ENCODE data around the gene LRP2BP.

The LRP2BP gene

DNA sequence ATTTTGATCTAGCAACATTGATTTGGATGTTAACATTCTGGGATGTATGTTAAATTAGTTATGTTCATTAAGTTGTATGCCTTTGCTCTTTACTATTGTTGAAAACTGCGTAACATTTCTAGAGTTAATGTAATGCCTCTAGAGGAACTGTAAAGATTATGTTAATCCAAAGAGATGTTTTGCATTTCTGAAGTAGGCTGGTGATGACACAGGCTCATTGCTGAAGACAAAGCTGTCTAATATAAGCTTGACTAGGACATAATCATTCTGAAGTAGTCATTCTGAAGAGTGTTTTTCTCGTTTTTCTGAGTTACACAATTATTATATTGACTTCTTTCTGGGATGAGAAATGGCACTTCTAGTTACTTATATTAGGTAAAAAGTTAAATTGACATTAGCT is 72.9 kb downstream of the LRP2BP start (continued):
- TF ChIP-seq TSHZ2 (CRISPR knock-in tag; IDR thresholded peaks at IDR 0.05): no peak
- no peak for TF ChIP-seq ZFP30 (CRISPR knock-in tag; IDR thresholded peaks at IDR 0.05)
- no peak for TF ChIP-seq BACH2 (CRISPR knock-in tag; IDR thresholded peaks at IDR 0.05; ENCODE audit: borderline replicate concordance)
- TF ChIP-seq ISL1 (CRISPR knock-in tag; IDR thresholded peaks at IDR 0.05): no peak
- TF ChIP-seq, protein P1, sequence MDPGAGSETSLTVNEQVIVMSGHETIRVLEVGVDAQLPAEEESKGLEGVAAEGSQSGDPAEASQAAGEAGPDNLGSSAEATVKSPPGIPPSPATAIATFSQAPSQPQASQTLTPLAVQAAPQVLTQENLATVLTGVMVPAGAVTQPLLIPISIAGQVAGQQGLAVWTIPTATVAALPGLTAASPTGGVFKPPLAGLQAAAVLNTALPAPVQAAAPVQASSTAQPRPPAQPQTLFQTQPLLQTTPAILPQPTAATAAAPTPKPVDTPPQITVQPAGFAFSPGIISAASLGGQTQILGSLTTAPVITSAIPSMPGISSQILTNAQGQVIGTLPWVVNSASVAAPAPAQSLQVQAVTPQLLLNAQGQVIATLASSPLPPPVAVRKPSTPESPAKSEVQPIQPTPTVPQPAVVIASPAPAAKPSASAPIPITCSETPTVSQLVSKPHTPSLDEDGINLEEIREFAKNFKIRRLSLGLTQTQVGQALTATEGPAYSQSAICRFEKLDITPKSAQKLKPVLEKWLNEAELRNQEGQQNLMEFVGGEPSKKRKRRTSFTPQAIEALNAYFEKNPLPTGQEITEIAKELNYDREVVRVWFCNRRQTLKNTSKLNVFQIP (CRISPR knock-in tag; IDR thresholded peaks at IDR 0.05; ENCODE audit: borderline replicate concordance, low read depth): no peak
- no peak for TF ChIP-seq ARNTL (CRISPR knock-in tag; IDR thresholded peaks at IDR 0.05; ENCODE audit: borderline replicate concordance, low read depth)

- no peak for TF ChIP-seq ZNF565 (CRISPR knock-in tag; conservative IDR thresholded peaks at IDR 0.05; ENCODE audit: low read depth)
- no peak for TF ChIP-seq ZC3H10 (CRISPR knock-in tag; IDR thresholded peaks at IDR 0.05)
- TF ChIP-seq SNAI2 (CRISPR knock-in tag; IDR thresholded peaks at IDR 0.05): no peak
- TF ChIP-seq, protein P2, sequence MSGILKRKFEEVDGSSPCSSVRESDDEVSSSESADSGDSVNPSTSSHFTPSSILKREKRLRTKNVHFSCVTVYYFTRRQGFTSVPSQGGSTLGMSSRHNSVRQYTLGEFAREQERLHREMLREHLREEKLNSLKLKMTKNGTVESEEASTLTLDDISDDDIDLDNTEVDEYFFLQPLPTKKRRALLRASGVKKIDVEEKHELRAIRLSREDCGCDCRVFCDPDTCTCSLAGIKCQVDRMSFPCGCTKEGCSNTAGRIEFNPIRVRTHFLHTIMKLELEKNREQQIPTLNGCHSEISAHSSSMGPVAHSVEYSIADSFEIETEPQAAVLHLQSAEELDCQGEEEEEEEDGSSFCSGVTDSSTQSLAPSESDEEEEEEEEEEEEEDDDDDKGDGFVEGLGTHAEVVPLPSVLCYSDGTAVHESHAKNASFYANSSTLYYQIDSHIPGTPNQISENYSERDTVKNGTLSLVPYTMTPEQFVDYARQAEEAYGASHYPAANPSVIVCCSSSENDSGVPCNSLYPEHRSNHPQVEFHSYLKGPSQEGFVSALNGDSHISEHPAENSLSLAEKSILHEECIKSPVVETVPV (CRISPR knock-in tag; IDR thresholded peaks at IDR 0.05): no peak
- no peak for TF ChIP-seq ZNF70 (CRISPR knock-in tag; IDR thresholded peaks at IDR 0.05)
- no peak for TF ChIP-seq PPARA (CRISPR knock-in tag; IDR thresholded peaks at IDR 0.05; ENCODE audit: borderline replicate concordance)
- TF ChIP-seq, protein P3, sequence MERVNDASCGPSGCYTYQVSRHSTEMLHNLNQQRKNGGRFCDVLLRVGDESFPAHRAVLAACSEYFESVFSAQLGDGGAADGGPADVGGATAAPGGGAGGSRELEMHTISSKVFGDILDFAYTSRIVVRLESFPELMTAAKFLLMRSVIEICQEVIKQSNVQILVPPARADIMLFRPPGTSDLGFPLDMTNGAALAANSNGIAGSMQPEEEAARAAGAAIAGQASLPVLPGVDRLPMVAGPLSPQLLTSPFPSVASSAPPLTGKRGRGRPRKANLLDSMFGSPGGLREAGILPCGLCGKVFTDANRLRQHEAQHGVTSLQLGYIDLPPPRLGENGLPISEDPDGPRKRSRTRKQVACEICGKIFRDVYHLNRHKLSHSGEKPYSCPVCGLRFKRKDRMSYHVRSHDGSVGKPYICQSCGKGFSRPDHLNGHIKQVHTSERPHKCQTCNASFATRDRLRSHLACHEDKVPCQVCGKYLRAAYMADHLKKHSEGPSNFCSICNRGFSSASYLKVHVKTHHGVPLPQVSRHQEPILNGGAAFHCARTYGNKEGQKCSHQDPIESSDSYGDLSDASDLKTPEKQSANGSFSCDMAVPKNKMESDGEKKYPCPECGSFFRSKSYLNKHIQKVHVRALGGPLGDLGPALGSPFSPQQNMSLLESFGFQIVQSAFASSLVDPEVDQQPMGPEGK (CRISPR knock-in tag; IDR thresholded peaks at IDR 0.05; ENCODE audit: borderline replicate concordance): no peak
- TF ChIP-seq ZFP3 (CRISPR knock-in tag; IDR thresholded peaks at IDR 0.05): no peak
- no peak for TF ChIP-seq BACH2 (CRISPR knock-in tag; IDR thresholded peaks at IDR 0.05; ENCODE audit: borderline replicate concordance)
- no peak for TF ChIP-seq OSR1 (CRISPR knock-in tag; IDR thresholded peaks at IDR 0.05)
- no peak for TF ChIP-seq CREB5 (CRISPR knock-in tag; IDR thresholded peaks at IDR 0.05; ENCODE audit: low read depth)
- no peak for TF ChIP-seq RARB (CRISPR knock-in tag; IDR thresholded peaks at IDR 0.05)
- no peak for TF ChIP-seq ESRRG (CRISPR knock-in tag; IDR thresholded peaks at IDR 0.05)
- TF ChIP-seq TOX (CRISPR knock-in tag; IDR thresholded peaks at IDR 0.05; ENCODE audit: borderline replicate concordance): no peak
- TF ChIP-seq ZNF8 (CRISPR knock-in tag; IDR thresholded peaks at IDR 0.05): no peak
- TF ChIP-seq TSHZ2 (CRISPR knock-in tag; IDR thresholded peaks at IDR 0.05): no peak
- TF ChIP-seq ISL1 (CRISPR knock-in tag; IDR thresholded peaks at IDR 0.05): no peak
- TF ChIP-seq CSDC2 (CRISPR knock-in tag; IDR thresholded peaks at IDR 0.05): no peak
- TF ChIP-seq ZFP30 (CRISPR knock-in tag; IDR thresholded peaks at IDR 0.05): no peak
- no peak for TF ChIP-seq GLIS3 (CRISPR knock-in tag; IDR thresholded peaks at IDR 0.05)
- peak; percentile 51 for ATAC-seq
Measured at GRCh38 chr4:185318679-185319078, 77.0 kb downstream of the LRP2BP start.
